Endometrial microvascular endothelial cells (primary cell): ENCODE data around the gene PPIF. TPM values are rescaled to one million over a fixed set of nuclear protein-coding genes. Genes with fewer than 3 reads are reported as not detected.

Experiments used
- in situ Hi-C: cut with HindIII; loops from 2 replicates; pipeline ENCODE4 v1.10.0; 2017; ENCODE audit warnings: low sequenced_read_pairs, low pct_unique_long_range_greater_than_20kb; ENCODE audit errors: inconsistent ontology term
- total RNA-seq: library from RNA; depleted of rRNA; stranded (reverse); fragments of >200 nt; gene quantifications from one replicate; pipeline ENCODE4 v1.2.3, GENCODE V29; 2015; ENCODE audit errors: inconsistent ontology term

PPIF gene
- total RNA-seq, 1 donor from 2014 or later, result 58.5 TPM

DNA sequence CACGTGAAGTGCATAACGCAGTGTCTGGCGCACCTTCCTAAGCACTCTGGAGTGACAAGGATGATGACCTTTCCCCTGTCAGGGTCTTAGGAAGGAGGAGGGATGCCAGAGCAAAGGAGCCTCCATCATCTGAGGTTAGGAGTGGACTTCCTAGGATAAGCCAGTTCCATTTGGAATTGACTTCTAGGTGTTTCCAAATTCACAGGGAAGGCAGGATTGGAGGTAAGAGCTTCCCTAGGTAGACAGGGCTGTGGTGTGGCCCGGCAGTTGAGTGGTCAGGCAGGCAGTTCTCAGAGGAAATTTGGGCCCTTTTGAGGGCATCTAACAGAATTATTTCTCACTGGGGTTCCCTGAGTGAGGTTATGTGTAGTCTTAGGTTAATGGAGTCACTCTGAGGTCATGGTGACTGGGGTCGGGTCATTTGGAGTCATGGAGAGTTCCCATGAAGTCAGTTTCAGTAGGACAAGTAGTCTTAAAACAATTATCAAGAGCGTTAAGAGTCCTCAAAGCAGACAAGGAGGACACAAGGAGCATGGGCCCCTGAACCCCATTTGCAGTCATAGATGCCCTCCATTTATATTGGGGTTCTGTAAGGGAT lies 8.2 kb downstream of the PPIF start:
- in situ Hi-C loops, result no loop called here

DNA sequence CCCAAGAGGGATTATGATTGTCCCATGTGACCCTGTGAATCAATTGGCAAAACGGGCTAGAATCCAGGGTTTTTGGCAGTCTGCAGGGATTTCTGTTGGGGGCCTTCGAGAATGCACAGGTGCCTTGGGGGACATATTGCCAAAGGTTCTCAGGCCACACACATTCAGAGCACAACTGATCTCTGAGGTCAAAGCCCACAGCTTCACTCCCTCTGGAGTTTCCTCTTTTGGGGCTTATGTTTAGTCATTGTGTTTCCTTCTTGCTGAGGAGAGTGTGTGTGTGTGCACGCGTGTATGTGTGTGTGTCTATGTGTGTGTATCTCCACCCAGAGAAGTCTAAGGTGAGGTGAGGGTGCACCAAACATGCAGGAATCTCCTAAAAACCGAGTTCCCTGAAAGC lies 8.8 kb downstream of the PPIF start:
- in situ Hi-C loops, result no loop called here

GRCh38 chr10:79357180-79357579 lies 9.9 kb downstream of the PPIF start:
- in situ Hi-C loops, result no loop called here

DNA sequence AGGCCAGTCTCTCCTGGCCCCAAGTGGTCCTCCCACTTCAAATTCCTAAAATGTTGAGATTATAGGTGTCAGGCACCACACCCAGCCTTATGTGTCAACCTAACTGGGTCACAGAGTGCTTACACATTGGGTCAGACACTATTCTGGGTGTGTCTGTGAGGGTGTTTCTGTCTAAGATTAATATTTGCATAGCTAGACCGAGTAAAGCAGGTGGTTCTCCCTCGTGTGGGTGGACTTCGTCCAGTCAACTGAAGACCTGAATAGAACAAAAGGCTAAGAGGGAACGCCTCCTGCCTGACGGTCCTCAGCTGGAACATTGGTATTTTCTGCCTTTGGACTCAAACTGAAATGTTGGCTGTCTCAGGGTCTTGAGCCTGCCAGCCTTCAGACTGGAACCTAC lies 11.5 kb downstream of the PPIF start:
- in situ Hi-C loops, result no loop called here

DNA sequence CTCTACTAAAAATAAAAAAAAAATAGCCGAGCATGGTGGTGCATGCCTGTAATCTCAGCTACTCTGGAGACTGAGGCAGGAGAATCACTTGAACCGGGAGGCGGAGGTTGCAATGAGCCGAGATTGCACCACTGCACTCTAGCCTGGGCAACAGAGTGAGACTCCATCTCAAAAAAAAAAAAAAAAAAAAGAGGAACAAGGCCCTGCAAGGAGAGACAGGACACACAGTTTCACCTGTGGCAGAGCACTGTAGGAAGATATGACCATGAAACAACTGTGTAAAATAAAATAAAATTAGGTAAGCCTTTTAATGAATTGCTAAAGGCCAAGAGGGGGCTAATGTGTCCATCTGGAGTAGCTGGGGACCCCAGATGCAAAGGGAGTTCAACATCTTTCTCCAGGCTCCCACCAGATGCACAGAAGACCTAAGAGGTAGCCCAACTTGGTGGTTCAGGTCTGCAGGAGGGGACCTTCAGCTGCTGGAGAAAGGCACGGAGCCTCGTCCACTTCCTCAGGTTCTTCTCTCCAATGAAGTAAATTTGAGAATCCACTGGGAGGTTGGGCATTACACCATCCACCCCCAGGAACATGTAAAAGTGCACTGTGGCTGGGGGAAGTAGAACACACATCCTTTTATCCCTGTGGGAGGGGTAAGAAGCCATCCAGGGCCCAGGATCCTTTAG lies 12.7 kb downstream of the PPIF start:
- in situ Hi-C loops, result no loop called here

GRCh38 chr10:79360499-79361342 lies 13.5 kb downstream of the PPIF start:
- in situ Hi-C loops, result no loop called here

DNA sequence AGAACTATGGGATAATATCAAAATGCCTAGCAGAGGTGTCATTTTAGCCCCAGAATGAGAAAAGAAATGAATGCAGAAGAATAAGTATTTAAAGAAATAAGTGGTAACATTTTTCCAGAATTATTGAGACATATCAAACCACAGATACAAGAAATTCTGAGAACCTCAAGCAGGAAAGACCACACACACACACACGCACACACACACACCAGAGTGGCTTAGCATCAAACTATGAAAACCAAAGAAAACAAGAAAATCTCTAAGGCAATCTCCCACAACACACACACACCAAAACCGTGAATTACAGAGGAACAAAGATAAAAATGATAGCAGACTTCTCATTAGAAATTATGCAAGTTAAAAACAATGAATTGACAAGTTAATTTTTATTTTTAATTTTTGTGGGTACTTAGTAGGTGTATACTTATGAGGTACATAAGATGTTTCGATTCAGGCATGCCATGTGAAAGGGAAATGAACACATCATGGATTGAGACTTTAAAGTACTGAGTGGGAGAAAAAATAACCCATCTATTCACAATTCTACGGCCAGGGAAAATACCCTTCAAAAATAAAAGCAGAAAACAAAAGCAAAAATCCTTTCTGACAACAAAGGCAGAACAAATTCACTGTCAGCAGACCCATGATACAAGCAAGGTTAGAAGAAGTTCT lies 14.6 kb downstream of the PPIF start:
- in situ Hi-C loops, result no loop called here

GRCh38 chr10:79367426-79368189 lies 20.3 kb downstream of the PPIF start:
- in situ Hi-C loops, result no loop called here

- in situ Hi-C loops, result no loop called here
Observed at GRCh38 chr10:79372871-79373270, 25.6 kb downstream of the PPIF start.

GRCh38 chr10:79374312-79375191 lies 27.3 kb downstream of the PPIF start:
- in situ Hi-C loops, result no loop called here

- in situ Hi-C loops, result no loop called here
Observed at GRCh38 chr10:79375321-79376077, 28.2 kb downstream of the PPIF start.

GRCh38 chr10:79376078-79376628 lies 28.9 kb downstream of the PPIF start:
- in situ Hi-C loops, result no loop called here

- in situ Hi-C loops, result no loop called here
Observed at GRCh38 chr10:79376751-79377556, 29.7 kb downstream of the PPIF start.

GRCh38 chr10:79377557-79378382 lies 30.5 kb downstream of the PPIF start:
- in situ Hi-C loops, result no loop called here

GRCh38 chr10:79378383-79378646 lies 31.0 kb downstream of the PPIF start:
- in situ Hi-C loops, result no loop called here
